RWPE1 (cell line): ENCODE results near the gene SPAG4.

Experiments
- CTCF ChIA-PET: fragments of 350-600 bp; sonication (Branson Sonifier 250); formaldehyde crosslinking; extraction: SDS; loops from one replicate; lab custom pipeline; 2021; lab: Yijun Ruan, JAX
- POLR2A ChIA-PET: fragments of 400-600 bp; formaldehyde crosslinking; extraction: SDS; loops from one replicate; lab custom pipeline; 2020; ENCODE audit warnings: antibody characterized with exemption; ENCODE audit not compliant: low non-redundant PET; lab: Yijun Ruan, JAX
- DNase-seq: peaks from one replicate; pipeline ENCODE4 v3.0.0; 2012; ENCODE audit warnings: low spot score
- H3K27ac ChIP-seq: fragments of 450-650 bp; 2 replicates; pipeline ENCODE4 v1.5.1; 2017
- CTCF ChIP-seq: fragments of 450-650 bp; conservative IDR thresholded peaks from 2 replicates; pipeline ENCODE4 v1.5.1; 2017; ENCODE audit warnings: low read depth, mild to moderate bottlenecking

Gene SPAG4

GRCh38 chr20:35661908-35662307, 46.3 kb downstream of the SPAG4 start:
- POLR2A ChIA-PET = no interaction called here
- TF ChIP-seq CTCF = no peak
- no peak for DNase-seq
- CTCF ChIA-PET = interaction anchor here (0.6 to 1.1 kb wide), 2 partner anchors 29 to 151 kb away, joined by 3 to 4 read pairs; no protein-coding TSS in a partner anchor
- no peak overlapping the region for H3K27ac ChIP-seq

- TF ChIP-seq CTCF = no peak
- H3K27ac ChIP-seq = no peak overlapping the region
- POLR2A ChIA-PET = no interaction called here
- DNase-seq = no peak
- CTCF ChIA-PET = interaction anchor here (0.5 to 1.4 kb wide), 4 partner anchors 30 to 942 kb away, joined by 3 to 7 read pairs (median 4); no protein-coding TSS in a partner anchor
Measured at GRCh38 chr20:35662551-35662950, 46.9 kb downstream of the SPAG4 start.

GRCh38 chr20:35663516-35664465, 48.2 kb downstream of the SPAG4 start:
- ChIA-PET CTCF (interaction anchor here (1.3 to 1.4 kb wide), 2 partner anchors 24 to 44 kb away, joined by 3 to 7 read pairs; no protein-coding TSS in a partner anchor), POLR2A (interaction anchor here (0.5 to 1.6 kb wide), 8 partner anchors 12 to 209 kb away, joined by 3 to 9 read pairs (median 5); partner anchors contain the start of genes CEP250 and RBM39)
- DNase-seq = peak; percentile 76
- no peak for TF ChIP-seq CTCF
- peak overlapping the region; percentile 87 for H3K27ac ChIP-seq

- TF ChIP-seq CTCF = no peak
- CTCF ChIA-PET = interaction anchor here (1.3 kb wide), 1 partner anchor 23 kb away, joined by 3 read pairs; no protein-coding TSS in a partner anchor
- peak within 1 kb of the TSS; percentile 87 for H3K27ac ChIP-seq
- peak; percentile 100 for DNase-seq
- POLR2A ChIA-PET = interaction anchor here (0.5 to 1.6 kb wide), 6 partner anchors 11 to 209 kb away, joined by 4 to 9 read pairs (median 5); partner anchors contain the start of gene CEP250
Measured at GRCh38 chr20:35664466-35665206, 49.0 kb downstream of the SPAG4 start, which contains the start of the genes CPNE1 and RBM12. Gene CPNE1, minus strand, starts transcription at chr20:35664900. Its CDS starts 31,977 bp downstream, at chr20:35632923. Gene RBM12, minus strand, starts transcription at chr20:35664900. Its CDS starts 9,578 bp downstream, at chr20:35655322.

GRCh38 chr20:35665949-35666288, 50.3 kb downstream of the SPAG4 start:
- DNase-seq = no peak
- TF ChIP-seq CTCF = no peak
- ChIA-PET CTCF (interaction anchor here (0.6 to 0.8 kb wide), 5 partner anchors 22 to 1940 kb away, joined by 3 to 5 read pairs (median 3); no protein-coding TSS in a partner anchor), POLR2A (interaction anchor here (0.7 to 1.1 kb wide), 2 partner anchors 10 to 400 kb away, joined by 4 to 5 read pairs; no protein-coding TSS in a partner anchor)
- H3K27ac ChIP-seq = peak overlapping the region; percentile 87
